Measurements from ENCODE around the gene LRRFIP1.

The LRRFIP1 gene

GRCh38 chr2:237708961-237709360 lies 81.6 kb downstream of the LRRFIP1 start:
- peaks cover 31% of the 10 kb centered on the region for H3K36me3 ChIP-seq (ENCODE audit: insufficient read depth, low read length)

GRCh38 chr2:237711458-237712150 lies 84.2 kb downstream of the LRRFIP1 start:
- no peak overlapping the region for H3K9ac ChIP-seq (ENCODE audit: low read depth, low read length)
- H3K9me3 ChIP-seq (replicated peaks; ENCODE audit: low read length), result no peaks in the 10 kb centered on the region
- no peak overlapping the region for H3K4me3 ChIP-seq (ENCODE audit: low read length)
- no peak overlapping the region for H3K4me2 ChIP-seq (ENCODE audit: low read length)
- peaks cover 31% of the 10 kb centered on the region for H3K36me3 ChIP-seq (ENCODE audit: insufficient read depth, low read length)
- peaks cover 26% of the 10 kb centered on the region for H3K4me1 ChIP-seq (ENCODE audit: control insufficient read depth, insufficient read depth, low read length)
- no peaks in the 10 kb centered on the region for H3K27me3 ChIP-seq (ENCODE audit: control insufficient read depth, insufficient read depth, low read length)

More at GRCh38 chr2:237708961-237709360, 81.6 kb downstream of the LRRFIP1 start:
- H3K4me2 ChIP-seq (ENCODE audit: low read length), result no peak overlapping the region
- no peaks in the 10 kb centered on the region for H3K27me3 ChIP-seq (ENCODE audit: control insufficient read depth, insufficient read depth, low read length)
- peaks cover 13% of the 10 kb centered on the region for H3K4me1 ChIP-seq (ENCODE audit: control insufficient read depth, insufficient read depth, low read length)
- no peak overlapping the region for H3K4me3 ChIP-seq (ENCODE audit: low read length)
- no peaks in the 10 kb centered on the region for H3K9me3 ChIP-seq (replicated peaks; ENCODE audit: low read length)
- no peak overlapping the region for H3K9ac ChIP-seq (ENCODE audit: low read depth, low read length)

- H3K4me3 ChIP-seq (ENCODE audit: low read length), result no peak overlapping the region
- H3K4me1 ChIP-seq (ENCODE audit: control insufficient read depth, insufficient read depth, low read length), result peaks cover 26% of the 10 kb centered on the region
- no peak overlapping the region for H3K9ac ChIP-seq (ENCODE audit: low read depth, low read length)
- H3K9me3 ChIP-seq (replicated peaks; ENCODE audit: low read length), result no peaks in the 10 kb centered on the region
- H3K36me3 ChIP-seq (ENCODE audit: insufficient read depth, low read length), result peaks cover 31% of the 10 kb centered on the region
- no peaks in the 10 kb centered on the region for H3K27me3 ChIP-seq (ENCODE audit: control insufficient read depth, insufficient read depth, low read length)
- H3K4me2 ChIP-seq (ENCODE audit: low read length), result no peak overlapping the region
Measured at GRCh38 chr2:237712477-237713377, 85.3 kb downstream of the LRRFIP1 start.

- Histone ChIP-seq H3K27me3 (ENCODE audit: control insufficient read depth, insufficient read depth, low read length) (no peaks in the 10 kb centered on the region), H3K9me3 (replicated peaks; ENCODE audit: low read length) (no peaks in the 10 kb centered on the region), H3K4me2 (ENCODE audit: low read length) (peak overlapping the region; percentile 77), H3K36me3 (ENCODE audit: insufficient read depth, low read length) (peaks cover 32% of the 10 kb centered on the region), H3K4me1 (ENCODE audit: control insufficient read depth, insufficient read depth, low read length) (peaks cover 31% of the 10 kb centered on the region), H3K9ac (ENCODE audit: low read depth, low read length) (peak overlapping the region; percentile 59), H3K4me3 (ENCODE audit: low read length) (peak overlapping the region; percentile 39)
Measured at GRCh38 chr2:237714690-237715458, 87.5 kb downstream of the LRRFIP1 start.

GRCh38 chr2:237715459-237715947 lies 88.1 kb downstream of the LRRFIP1 start:
- Histone ChIP-seq H3K9me3 (replicated peaks; ENCODE audit: low read length) (no peaks in the 10 kb centered on the region), H3K4me2 (ENCODE audit: low read length) (peak overlapping the region; percentile 77), H3K4me3 (ENCODE audit: low read length) (peak overlapping the region; percentile 39), H3K27me3 (ENCODE audit: control insufficient read depth, insufficient read depth, low read length) (no peaks in the 10 kb centered on the region), H3K4me1 (ENCODE audit: control insufficient read depth, insufficient read depth, low read length) (peaks cover 32% of the 10 kb centered on the region), H3K36me3 (ENCODE audit: insufficient read depth, low read length) (peaks cover 32% of the 10 kb centered on the region), H3K9ac (ENCODE audit: low read depth, low read length) (peak overlapping the region; percentile 59)

GRCh38 chr2:237716011-237716410 lies 88.6 kb downstream of the LRRFIP1 start:
- Histone ChIP-seq H3K9me3 (replicated peaks; ENCODE audit: low read length) (no peaks in the 10 kb centered on the region), H3K9ac (ENCODE audit: low read depth, low read length) (peak overlapping the region; percentile 59), H3K4me1 (ENCODE audit: control insufficient read depth, insufficient read depth, low read length) (peaks cover 37% of the 10 kb centered on the region), H3K4me3 (ENCODE audit: low read length) (no peak overlapping the region), H3K36me3 (ENCODE audit: insufficient read depth, low read length) (peaks cover 32% of the 10 kb centered on the region), H3K4me2 (ENCODE audit: low read length) (peak overlapping the region; percentile 77), H3K27me3 (ENCODE audit: control insufficient read depth, insufficient read depth, low read length) (no peaks in the 10 kb centered on the region)

GRCh38 chr2:237717366-237718276 lies 90.2 kb downstream of the LRRFIP1 start:
- Histone ChIP-seq H3K4me2 (ENCODE audit: low read length) (no peak overlapping the region), H3K4me1 (ENCODE audit: control insufficient read depth, insufficient read depth, low read length) (peaks cover 45% of the 10 kb centered on the region), H3K9ac (ENCODE audit: low read depth, low read length) (no peak overlapping the region), H3K9me3 (replicated peaks; ENCODE audit: low read length) (no peaks in the 10 kb centered on the region), H3K36me3 (ENCODE audit: insufficient read depth, low read length) (peaks cover 22% of the 10 kb centered on the region), H3K27me3 (ENCODE audit: control insufficient read depth, insufficient read depth, low read length) (no peaks in the 10 kb centered on the region), H3K4me3 (ENCODE audit: low read length) (no peak overlapping the region)

- Histone ChIP-seq H3K4me1 (ENCODE audit: control insufficient read depth, insufficient read depth, low read length) (peaks cover 45% of the 10 kb centered on the region), H3K4me2 (ENCODE audit: low read length) (no peak overlapping the region), H3K9ac (ENCODE audit: low read depth, low read length) (no peak overlapping the region), H3K27me3 (ENCODE audit: control insufficient read depth, insufficient read depth, low read length) (no peaks in the 10 kb centered on the region), H3K36me3 (ENCODE audit: insufficient read depth, low read length) (peaks cover 15% of the 10 kb centered on the region), H3K4me3 (ENCODE audit: low read length) (no peak overlapping the region), H3K9me3 (replicated peaks; ENCODE audit: low read length) (no peaks in the 10 kb centered on the region)
Measured at GRCh38 chr2:237718277-237718634, 90.9 kb downstream of the LRRFIP1 start.

GRCh38 chr2:237720444-237720843 lies 93.1 kb downstream of the LRRFIP1 start:
- Histone ChIP-seq H3K36me3 (ENCODE audit: insufficient read depth, low read length) (peaks cover 17% of the 10 kb centered on the region), H3K9ac (ENCODE audit: low read depth, low read length) (no peak overlapping the region), H3K27me3 (ENCODE audit: control insufficient read depth, insufficient read depth, low read length) (no peaks in the 10 kb centered on the region), H3K9me3 (replicated peaks; ENCODE audit: low read length) (no peaks in the 10 kb centered on the region), H3K4me3 (ENCODE audit: low read length) (no peak overlapping the region), H3K4me1 (ENCODE audit: control insufficient read depth, insufficient read depth, low read length) (peaks cover 32% of the 10 kb centered on the region), H3K4me2 (ENCODE audit: low read length) (no peak overlapping the region)

GRCh38 chr2:237720957-237721356 lies 93.6 kb downstream of the LRRFIP1 start:
- peaks cover 28% of the 10 kb centered on the region for H3K4me1 ChIP-seq (ENCODE audit: control insufficient read depth, insufficient read depth, low read length)
- H3K4me3 ChIP-seq (ENCODE audit: low read length), result no peak overlapping the region
- H3K27me3 ChIP-seq (ENCODE audit: control insufficient read depth, insufficient read depth, low read length), result no peaks in the 10 kb centered on the region
- no peaks in the 10 kb centered on the region for H3K9me3 ChIP-seq (replicated peaks; ENCODE audit: low read length)
- peak overlapping the region; percentile 11 for H3K9ac ChIP-seq (ENCODE audit: low read depth, low read length)
- H3K36me3 ChIP-seq (ENCODE audit: insufficient read depth, low read length), result peaks cover 20% of the 10 kb centered on the region
- H3K4me2 ChIP-seq (ENCODE audit: low read length), result peak overlapping the region; percentile 37

Measured in skeletal muscle satellite cell (primary cell).